Endometrial microvascular endothelial cells (primary cell): ENCODE data around the gene ALLC. TPM values are rescaled to one million over a fixed set of nuclear protein-coding genes. Genes with fewer than 3 reads are reported as not detected.
"Not testable (repeated sequence)": the region's sequence is repeated elsewhere in the genome, so short reads cannot be mapped to it uniquely, and the experiment has no call there.

Source experiments
- in situ Hi-C: cut with HindIII; loops from 2 replicates; pipeline ENCODE4 v1.10.0; 2017; ENCODE audit warnings: low sequenced_read_pairs, low pct_unique_long_range_greater_than_20kb; ENCODE audit errors: inconsistent ontology term
- total RNA-seq: library from RNA; depleted of rRNA; stranded (reverse); fragments of >200 nt; gene quantifications from one replicate; pipeline ENCODE4 v1.2.3, GENCODE V29; 2015; ENCODE audit errors: inconsistent ontology term

Gene ALLC
- total RNA-seq: not detected

DNA sequence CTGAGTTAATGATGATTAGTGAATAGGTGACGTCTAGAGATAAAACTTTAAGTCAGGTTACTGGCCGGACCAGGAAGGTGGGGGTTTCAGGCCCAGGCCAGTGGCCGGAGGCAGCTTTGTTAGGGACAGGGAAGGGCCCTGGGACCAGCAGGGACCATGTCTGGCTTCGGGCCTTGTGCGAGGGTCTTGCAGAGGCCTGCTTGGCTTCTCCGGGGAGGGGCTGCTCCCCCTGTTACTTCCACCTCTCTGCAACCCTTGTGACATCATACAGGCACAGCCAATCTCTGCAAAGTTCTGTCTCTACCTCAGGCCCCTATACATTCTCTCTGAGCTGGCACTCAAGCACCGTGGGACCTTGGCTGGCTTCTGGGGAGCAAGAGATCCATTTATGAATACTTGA lies at the start of gene ALLC:
TSS of gene ALLC (plus strand) at position 320 of the 400 bp plus-strand sequence. CDS start 12,958 bp downstream, outside the sequence.
- in situ Hi-C loops: no loop called here

GRCh38 chr2:3608373-3609278 lies 49.4 kb upstream of the ALLC start:
- in situ Hi-C loops: no loop called here

DNA sequence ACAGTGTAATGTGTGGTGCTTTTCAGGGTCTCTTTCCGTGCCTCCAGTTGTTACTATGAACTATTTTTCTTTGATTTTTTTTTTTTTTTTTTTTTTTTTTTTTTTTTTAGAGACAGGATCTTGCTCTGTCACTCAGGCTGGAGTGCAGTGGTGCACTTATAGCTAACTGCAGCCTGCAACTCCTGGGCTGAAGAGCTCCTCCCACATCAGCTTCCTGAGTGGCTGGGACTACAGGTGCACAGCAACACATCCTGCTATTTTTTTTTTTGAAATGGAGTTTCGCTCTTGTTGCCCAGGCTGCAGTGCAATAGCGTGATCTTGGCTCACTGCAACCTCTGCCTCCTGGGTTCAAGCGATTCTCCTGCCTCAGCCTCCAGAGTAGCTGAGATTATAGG lies 48.7 kb upstream of the ALLC start:
- in situ Hi-C loops: not testable (repeated sequence)

GRCh38 chr2:3610415-3610814 lies 47.6 kb upstream of the ALLC start:
- in situ Hi-C loops: no loop called here

GRCh38 chr2:3610881-3611505 lies 47.0 kb upstream of the ALLC start:
- in situ Hi-C loops: no loop called here

DNA sequence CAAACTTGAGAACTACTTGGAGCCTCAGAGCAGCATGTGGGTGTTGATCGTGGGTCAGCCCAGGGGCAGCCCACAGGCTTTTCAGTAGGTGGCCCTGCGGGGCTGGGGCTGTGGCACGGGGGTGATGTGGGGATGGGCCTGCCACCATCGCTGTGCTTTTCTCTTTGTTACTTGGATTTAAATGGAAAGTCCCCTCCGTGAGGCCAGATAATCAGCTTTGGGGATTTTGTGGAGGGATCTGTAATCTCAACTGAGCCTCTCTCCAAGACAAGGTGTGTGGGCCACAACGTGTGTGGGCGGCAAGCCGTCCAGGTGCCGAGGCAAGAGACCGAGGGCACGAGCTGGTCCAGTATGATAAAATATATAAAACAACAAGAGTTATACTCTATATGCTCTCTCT lies 46.4 kb upstream of the ALLC start:
- in situ Hi-C loops: no loop called here

DNA sequence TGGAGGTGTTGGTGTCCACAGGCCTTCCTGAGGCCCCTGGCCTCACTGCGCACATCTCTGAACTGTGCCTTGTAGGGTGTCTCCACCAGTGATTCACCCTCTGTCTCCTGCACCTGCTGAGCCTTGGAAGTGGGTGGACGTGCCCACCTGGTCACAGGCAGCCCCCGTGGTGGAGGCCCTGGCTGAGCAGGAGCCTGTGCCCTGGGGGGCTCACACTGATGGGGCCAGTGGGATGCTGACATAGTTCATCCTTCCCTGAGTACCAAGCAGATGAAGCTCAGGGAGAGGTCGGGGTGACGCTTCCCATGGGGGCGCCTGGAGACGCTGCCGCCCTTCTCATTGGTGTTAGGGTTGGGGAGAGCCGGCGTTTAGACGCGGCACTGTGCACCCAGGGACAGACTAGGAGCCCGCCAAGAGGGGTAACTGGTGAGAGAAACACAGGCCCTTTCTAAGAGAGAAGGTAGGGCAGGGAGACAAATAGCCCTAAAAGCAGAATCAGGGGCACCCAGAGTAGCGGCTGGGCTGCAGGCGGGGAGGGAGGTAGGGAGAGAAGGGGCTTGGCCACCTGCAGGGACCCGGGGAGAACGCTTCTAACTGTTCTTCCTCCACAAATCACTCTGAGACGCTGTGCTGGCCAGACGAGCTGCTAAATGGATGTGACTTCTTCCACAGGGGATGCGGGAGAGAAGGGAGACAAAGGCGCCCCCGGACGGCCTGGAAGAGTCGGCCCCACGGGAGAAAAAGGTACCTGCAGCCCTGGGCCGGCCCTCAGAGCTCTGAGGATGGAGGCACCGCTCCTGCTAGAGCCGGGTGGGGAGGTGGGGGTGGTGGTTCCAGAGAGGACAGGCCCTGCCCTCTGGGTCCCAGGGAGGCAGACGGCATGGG lies 45.1 kb upstream of the ALLC start:
- in situ Hi-C loops: no loop called here

- in situ Hi-C loops: no loop called here
These were observed 44.5 kb upstream of the ALLC start for GRCh38 chr2:3613524-3613905.

- in situ Hi-C loops: not testable (repeated sequence)
These were observed 43.3 kb upstream of the ALLC start for GRCh38 chr2:3614743-3615142.

DNA sequence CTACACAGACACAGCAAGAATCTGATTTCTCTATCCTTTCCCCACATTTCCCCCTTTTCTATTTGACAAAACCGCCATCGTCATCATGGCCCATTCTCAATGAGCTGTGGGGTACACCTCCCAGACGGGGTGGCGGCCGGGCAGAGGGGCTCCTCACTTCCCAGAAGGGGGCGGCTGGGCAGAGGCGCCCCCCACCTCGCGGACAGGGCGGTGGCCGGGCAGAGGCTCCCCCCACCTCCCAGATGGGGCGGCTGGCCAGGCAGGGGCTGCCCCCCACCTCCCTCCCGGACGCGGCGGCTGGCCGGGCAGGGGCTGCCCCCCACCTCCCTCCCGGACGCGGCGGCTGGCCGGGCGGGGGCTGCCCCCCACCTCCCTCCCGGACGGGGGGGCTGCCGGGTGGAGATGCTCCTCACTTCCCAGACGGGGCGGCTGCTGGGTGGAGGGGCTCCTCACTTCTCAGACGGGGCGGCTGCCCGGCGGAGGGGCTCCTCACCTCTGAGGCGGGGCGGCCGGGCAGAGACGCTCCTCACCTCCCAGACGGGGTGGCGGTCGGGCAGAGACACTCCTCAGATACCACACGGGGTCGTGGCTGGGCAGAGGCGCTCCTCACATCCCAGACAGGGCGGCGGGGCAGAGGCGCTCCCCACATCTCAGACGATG lies 42.3 kb upstream of the ALLC start:
- in situ Hi-C loops: not testable (repeated sequence)

DNA sequence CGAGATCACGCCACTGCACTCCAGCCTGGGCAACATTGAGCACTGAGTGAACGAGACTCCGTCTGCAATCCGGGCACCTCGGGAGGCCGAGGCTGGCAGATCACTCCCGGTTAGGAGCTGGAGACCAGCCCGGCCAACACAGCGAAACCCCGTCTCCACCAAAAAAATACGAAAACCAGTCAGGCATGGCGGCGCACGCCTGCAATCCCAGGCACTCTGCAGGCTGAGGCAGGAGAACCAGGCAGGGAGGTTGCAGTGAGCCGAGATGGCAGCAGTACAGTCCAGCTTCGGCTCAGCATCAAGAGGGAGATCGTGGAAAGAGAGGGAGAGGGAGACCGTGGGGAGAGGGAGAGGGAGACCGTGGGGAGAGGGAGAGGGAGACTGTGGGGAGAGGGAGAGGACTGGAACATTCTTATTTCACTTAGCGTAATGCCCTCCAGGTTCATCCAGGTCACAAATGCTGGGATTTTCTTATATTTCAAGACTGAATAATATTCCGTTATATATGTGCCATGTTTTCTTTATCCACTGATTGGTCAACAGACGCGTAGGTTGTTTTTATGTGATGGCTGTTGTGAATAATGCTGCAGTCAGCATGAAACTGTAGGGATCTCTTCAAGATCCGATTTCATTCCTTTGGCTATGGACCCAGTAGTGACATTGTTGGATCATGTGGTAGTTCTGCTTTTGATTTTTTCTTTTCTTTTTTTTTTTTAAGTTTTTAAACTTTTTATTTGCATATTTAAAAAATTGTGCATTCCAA lies 41.4 kb upstream of the ALLC start:
- in situ Hi-C loops: not testable (repeated sequence)

DNA sequence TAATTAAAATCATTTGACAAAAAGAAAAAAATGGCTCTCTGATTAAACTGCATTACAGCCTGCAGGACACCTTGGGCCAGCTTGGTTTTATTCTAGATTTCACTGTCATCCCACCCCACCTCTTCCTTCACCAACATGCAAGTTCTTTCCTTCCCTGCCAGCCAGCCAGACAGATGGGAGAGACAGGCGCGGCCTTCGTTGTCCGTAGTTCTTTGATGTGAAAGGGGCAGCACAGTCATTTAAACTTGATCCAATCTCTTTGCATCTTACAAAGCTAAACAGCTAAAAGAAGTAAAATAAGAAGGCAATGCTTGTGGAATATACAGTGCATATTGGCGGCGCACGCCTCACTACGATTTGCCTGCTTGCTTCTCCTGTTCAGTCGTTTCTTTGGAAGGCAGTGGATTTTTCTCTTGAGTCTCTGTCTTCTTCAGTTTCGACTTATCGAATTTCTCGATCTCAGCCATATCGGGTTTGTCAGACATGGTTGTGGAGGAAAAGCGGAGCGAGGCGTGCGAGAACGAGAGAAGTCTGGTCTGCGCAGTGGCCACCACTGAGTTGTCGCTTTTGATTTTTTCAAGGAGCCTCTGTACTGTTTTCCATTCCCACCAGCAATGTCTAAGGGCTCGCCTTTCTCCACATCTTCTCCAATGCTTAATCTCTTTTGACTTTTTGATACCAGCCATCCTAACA lies 40.7 kb upstream of the ALLC start:
- in situ Hi-C loops: no loop called here

GRCh38 chr2:3618367-3618766 lies 39.6 kb upstream of the ALLC start:
- in situ Hi-C loops: no loop called here

DNA sequence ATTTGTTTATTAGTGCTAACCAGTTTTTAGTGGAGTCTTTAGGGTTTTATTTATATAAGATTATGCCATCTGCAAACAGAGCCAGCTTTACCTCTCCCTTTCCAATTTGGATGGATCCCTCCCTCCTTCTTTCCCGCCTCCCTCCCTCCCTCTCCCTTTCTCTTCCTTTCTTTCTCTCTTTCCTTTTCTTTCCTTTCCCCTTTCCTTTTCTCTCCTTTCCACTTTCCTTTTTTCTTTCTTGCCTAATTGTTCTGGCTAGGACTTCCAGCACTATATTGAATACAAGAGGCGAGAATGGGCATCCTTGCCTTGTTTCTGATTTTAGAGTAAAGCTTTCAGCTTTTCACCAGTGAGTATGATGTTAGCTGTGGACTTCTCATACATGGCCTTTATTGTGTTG lies 39.0 kb upstream of the ALLC start:
- in situ Hi-C loops: no loop called here

- in situ Hi-C loops: not testable (repeated sequence)
These were observed 38.3 kb upstream of the ALLC start for GRCh38 chr2:3619661-3620060.

DNA sequence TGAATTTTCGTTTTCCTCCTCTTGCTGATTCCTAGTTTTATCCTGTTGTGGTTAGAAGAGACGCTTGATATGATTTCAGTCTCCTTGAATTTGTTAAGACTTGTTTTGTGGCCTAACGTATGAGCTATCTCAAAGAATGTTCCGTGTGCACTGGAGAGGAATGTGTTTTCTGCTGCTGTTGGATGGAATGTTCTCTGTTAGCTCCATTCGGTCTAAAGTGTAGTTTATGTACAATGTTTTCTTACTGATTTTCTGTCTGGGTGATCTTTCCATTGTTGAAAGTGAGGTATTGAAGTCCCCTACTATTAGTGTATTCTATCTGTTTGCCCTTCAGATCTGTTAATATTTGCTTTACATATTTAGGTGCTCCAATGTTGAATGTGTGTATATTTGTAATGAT lies 37.2 kb upstream of the ALLC start:
- in situ Hi-C loops: no loop called here

GRCh38 chr2:3622967-3623366 lies 35.0 kb upstream of the ALLC start:
- in situ Hi-C loops: no loop called here
